ENCODE data around the gene NYAP1.
"Not testable (repeated sequence)": the region's sequence is repeated elsewhere in the genome, so short reads cannot be mapped to it uniquely, and the experiment has no call there.

Gene NYAP1

GRCh38 chr7:100493476-100494264 lies 9.9 kb downstream of the NYAP1 start:
- H3K4me3 ChIP-seq (ENCODE audit: low read depth, low read length): no peak overlapping the region
- TF ChIP-seq CTCF (IDR thresholded peaks at IDR 0.05; ENCODE audit: low read depth, low read length): no peak

- no peak for TF ChIP-seq CTCF (IDR thresholded peaks at IDR 0.05; ENCODE audit: low read depth, low read length)
- H3K4me3 ChIP-seq (ENCODE audit: low read depth, low read length): no peak overlapping the region
Measured at GRCh38 chr7:100496509-100496908, 12.8 kb downstream of the NYAP1 start.

GRCh38 chr7:100500743-100501142 lies 17.0 kb downstream of the NYAP1 start:
- not testable (repeated sequence) for H3K4me3 ChIP-seq (ENCODE audit: low read depth, low read length)

- not testable (repeated sequence) for H3K4me3 ChIP-seq (ENCODE audit: low read depth, low read length)
Measured at GRCh38 chr7:100504031-100504430, 20.3 kb downstream of the NYAP1 start.

GRCh38 chr7:100504887-100505611 lies 21.3 kb downstream of the NYAP1 start:
- H3K4me3 ChIP-seq (ENCODE audit: low read depth, low read length): no peak overlapping the region
- no peak for TF ChIP-seq CTCF (IDR thresholded peaks at IDR 0.05; ENCODE audit: low read depth, low read length)

GRCh38 chr7:100506356-100506923 lies 22.7 kb downstream of the NYAP1 start:
- TF ChIP-seq CTCF (IDR thresholded peaks at IDR 0.05; ENCODE audit: low read depth, low read length): no peak
- no peak overlapping the region for H3K4me3 ChIP-seq (ENCODE audit: low read depth, low read length)

GRCh38 chr7:100509231-100509630 lies 25.5 kb downstream of the NYAP1 start:
- no peak for TF ChIP-seq CTCF (IDR thresholded peaks at IDR 0.05; ENCODE audit: low read depth, low read length)
- H3K4me3 ChIP-seq (ENCODE audit: low read depth, low read length): no peak overlapping the region
